ENCODE results near the gene KCTD13. TPM values are rescaled to one million over a fixed set of nuclear protein-coding genes. Genes with fewer than 3 reads are reported as not detected.
"Not testable (repeated sequence)": the region's sequence is repeated elsewhere in the genome, so short reads cannot be mapped to it uniquely, and the experiment has no call there.

KCTD13 gene
- total RNA-seq, 2 experiments from 2014 or later, result 40.0 to 43.8 TPM

DNA sequence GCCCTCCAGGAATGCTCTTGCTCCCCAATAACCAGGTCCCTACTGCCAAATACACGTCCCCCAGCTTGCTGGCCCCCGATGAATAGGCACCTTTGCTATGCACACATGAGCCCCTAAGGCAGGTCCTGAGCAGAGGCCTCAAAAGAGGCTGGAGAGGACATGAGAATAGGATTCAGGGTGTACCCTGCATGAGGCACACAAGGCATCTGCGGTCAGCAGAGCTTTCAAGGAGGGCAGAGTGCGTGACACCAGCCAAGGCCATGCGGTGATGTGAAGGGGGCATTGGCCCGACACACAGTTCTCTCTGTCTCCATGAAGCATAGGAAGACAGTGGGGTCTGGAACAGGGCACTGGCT lies 33.6 kb downstream of the KCTD13 start:
- DNase-seq (no peak), ATAC-seq (ENCODE audit: poor library complexity) (no peak)
- TF ChIP-seq, protein P1, sequence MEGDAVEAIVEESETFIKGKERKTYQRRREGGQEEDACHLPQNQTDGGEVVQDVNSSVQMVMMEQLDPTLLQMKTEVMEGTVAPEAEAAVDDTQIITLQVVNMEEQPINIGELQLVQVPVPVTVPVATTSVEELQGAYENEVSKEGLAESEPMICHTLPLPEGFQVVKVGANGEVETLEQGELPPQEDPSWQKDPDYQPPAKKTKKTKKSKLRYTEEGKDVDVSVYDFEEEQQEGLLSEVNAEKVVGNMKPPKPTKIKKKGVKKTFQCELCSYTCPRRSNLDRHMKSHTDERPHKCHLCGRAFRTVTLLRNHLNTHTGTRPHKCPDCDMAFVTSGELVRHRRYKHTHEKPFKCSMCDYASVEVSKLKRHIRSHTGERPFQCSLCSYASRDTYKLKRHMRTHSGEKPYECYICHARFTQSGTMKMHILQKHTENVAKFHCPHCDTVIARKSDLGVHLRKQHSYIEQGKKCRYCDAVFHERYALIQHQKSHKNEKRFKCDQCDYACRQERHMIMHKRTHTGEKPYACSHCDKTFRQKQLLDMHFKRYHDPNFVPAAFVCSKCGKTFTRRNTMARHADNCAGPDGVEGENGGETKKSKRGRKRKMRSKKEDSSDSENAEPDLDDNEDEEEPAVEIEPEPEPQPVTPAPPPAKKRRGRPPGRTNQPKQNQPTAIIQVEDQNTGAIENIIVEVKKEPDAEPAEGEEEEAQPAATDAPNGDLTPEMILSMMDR (IDR thresholded peaks at IDR 0.05), result no peak
- H3K4me3 Mint-ChIP-seq, result no peak overlapping the region
- H3K36me3 Mint-ChIP-seq (ENCODE audit: low read depth), result no peaks in the 10 kb centered on the region
- Histone ChIP-seq H3K4me1 (ENCODE audit: insufficient read depth, low read length) (no peaks in the 10 kb centered on the region), H3K9me3 (ENCODE audit: control insufficient read depth in 1 of 2, insufficient read depth in 1 of 2, low read length in 2 of 2) (no peaks in the 10 kb centered on the region), H3K4me3 (ENCODE audit: low read length) (no peak overlapping the region), H3K27me3 (ENCODE audit: control insufficient read depth in 1 of 2, insufficient read depth in 2 of 2, low read length in 2 of 2) (peaks cover 6 to 7% of the 10 kb centered on the region in 2 experiments), H3K27ac (ENCODE audit: low read depth in 1 of 2, low read length in 2 of 2) (no peak overlapping the region), H3K36me3 (ENCODE audit: insufficient read depth, low read length) (no peaks in the 10 kb centered on the region)
- H3K27ac Mint-ChIP-seq, result no peak overlapping the region
- CTCF ChIA-PET, result no interaction called here
- POLR2A ChIA-PET, result no interaction called here
- H3K27me3 Mint-ChIP-seq, result peaks cover 17% of the 10 kb centered on the region
- intact Hi-C loops (cut with DNase I, micrococcal nuclease), result no loop called here
- no peaks in the 10 kb centered on the region for H3K4me1 Mint-ChIP-seq (ENCODE audit: low read depth)
- no peaks in the 10 kb centered on the region for H3K9me3 Mint-ChIP-seq

DNA sequence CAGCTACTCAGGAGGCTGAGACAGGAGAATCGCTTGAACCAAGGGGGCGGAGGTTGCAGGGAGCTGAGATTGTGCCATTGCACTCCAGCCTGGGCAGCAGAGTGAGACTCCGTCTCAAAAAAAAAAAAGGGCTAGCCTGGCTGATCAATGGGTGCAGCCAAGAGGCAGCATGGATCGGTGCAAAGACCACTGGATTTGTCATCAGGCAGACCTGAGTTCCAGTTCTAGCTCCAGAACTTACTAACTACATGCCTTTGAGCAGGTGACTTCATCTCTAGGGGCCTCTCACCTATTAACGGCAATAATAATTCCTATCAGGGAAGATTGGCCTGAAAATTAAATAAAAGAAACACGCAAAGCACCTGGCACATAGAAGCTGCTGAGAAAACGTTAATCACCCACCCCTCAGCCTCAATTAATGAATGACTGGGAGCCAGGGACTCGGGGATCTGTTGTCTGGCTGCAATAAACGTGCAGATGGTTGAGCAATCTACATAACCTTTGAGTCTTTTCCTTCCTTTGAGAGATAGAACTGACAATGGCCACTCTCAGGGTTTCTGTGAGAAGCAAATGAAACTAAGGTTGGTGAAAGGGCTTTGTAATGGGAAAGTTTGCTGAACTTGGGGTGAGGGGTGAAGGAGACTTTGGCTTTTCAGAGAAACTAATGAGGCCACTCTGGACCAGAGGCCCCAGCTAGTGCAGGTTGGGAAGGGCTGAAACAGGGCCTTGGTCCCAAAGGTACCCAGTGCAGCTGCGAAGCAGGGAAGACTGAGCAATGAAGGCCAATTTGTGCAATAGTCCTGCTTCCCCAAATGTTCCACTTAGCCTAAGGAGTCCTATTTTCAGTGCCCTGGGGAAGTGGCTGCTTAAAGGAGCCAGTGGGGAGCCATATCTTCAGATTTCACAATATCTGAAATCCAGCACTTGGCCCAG lies 34.2 kb downstream of the KCTD13 start:
- H3K4me1 ChIP-seq (ENCODE audit: insufficient read depth, low read length), result no peaks in the 10 kb centered on the region
- CTCF ChIA-PET, result no interaction called here
- ATAC-seq (ENCODE audit: poor library complexity), result no peak
- no peak overlapping the region for H3K4me3 Mint-ChIP-seq
- peaks cover 0 to under 1% of the 10 kb centered on the region in 2 experiments for H3K27me3 ChIP-seq (ENCODE audit: control insufficient read depth in 1 of 2, insufficient read depth in 2 of 2, low read length in 2 of 2)
- POLR2A ChIA-PET, result no interaction called here
- no peak overlapping the region for H3K4me3 ChIP-seq (ENCODE audit: low read length)
- TF ChIP-seq, protein P1 (IDR thresholded peaks at IDR 0.05), result no peak
- H3K4me1 Mint-ChIP-seq (ENCODE audit: low read depth), result no peaks in the 10 kb centered on the region
- H3K9me3 Mint-ChIP-seq, result no peaks in the 10 kb centered on the region
- H3K36me3 Mint-ChIP-seq (ENCODE audit: low read depth), result no peaks in the 10 kb centered on the region
- peaks cover 13% of the 10 kb centered on the region for H3K27me3 Mint-ChIP-seq
- no peak overlapping the region for H3K27ac ChIP-seq (ENCODE audit: low read depth in 1 of 2, low read length in 2 of 2)
- intact Hi-C loops (cut with DNase I, micrococcal nuclease), result no loop called here
- DNase-seq, result no peak
- H3K27ac Mint-ChIP-seq, result no peak overlapping the region
- no peaks in the 10 kb centered on the region for H3K36me3 ChIP-seq (ENCODE audit: insufficient read depth, low read length)
- H3K9me3 ChIP-seq (ENCODE audit: control insufficient read depth in 1 of 2, insufficient read depth in 1 of 2, low read length in 2 of 2), result no peaks in the 10 kb centered on the region

DNA sequence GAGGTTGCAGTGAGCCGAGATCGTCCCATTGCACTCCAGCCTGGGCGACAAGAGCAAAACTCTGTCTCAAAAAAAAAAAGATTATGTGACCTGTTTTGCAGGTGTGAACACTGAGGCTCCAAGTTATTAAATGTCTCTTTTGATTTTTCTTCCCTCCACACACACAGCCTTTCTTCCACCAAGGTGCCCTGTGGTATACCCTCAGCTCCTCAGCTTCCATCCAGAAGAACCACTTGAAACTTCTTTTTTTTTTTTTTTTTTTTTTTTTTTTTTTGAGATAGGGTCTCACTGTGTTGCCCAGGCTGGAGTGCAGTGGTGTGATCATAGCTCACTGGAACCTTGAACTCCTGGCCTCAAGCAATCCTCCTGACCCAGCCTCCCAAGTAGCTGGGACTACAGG lies 36.7 kb downstream of the KCTD13 start:
- H3K9me3 Mint-ChIP-seq; H3K4me1 ChIP-seq (ENCODE audit: insufficient read depth, low read length); H3K36me3 Mint-ChIP-seq (ENCODE audit: low read depth); CTCF ChIA-PET; H3K4me3 ChIP-seq (ENCODE audit: low read length); H3K4me3 Mint-ChIP-seq; H3K27me3 Mint-ChIP-seq; H3K27ac Mint-ChIP-seq; H3K4me1 Mint-ChIP-seq (ENCODE audit: low read depth); H3K9me3 ChIP-seq (ENCODE audit: control insufficient read depth in 1 of 2, insufficient read depth in 1 of 2, low read length in 2 of 2); H3K36me3 ChIP-seq (ENCODE audit: insufficient read depth, low read length); DNase-seq; H3K27ac ChIP-seq (ENCODE audit: low read depth in 1 of 2, low read length in 2 of 2); POLR2A ChIA-PET; H3K27me3 ChIP-seq (ENCODE audit: control insufficient read depth in 1 of 2, insufficient read depth in 2 of 2, low read length in 2 of 2); ATAC-seq (ENCODE audit: poor library complexity); intact Hi-C loops (cut with DNase I, micrococcal nuclease): not testable (repeated sequence)

DNA sequence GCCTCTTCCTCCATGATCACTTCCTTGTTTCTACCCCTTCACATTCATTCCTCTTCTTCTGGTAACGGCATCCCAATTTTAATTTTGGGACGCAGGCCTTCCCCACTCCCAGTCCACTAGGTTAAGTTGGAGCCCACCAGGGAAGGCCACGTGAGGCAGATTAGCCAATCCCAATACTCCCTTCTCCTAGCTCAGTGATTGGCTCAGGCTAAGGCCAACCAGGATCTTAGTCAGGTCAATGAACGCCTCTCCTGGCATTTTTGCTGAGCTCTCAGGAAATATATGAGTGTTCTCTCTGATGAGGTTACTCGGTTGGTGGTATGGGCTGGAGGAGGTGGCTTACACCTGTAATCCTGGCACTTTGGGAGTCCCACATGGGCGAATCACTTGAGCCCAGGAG lies 42.0 kb downstream of the KCTD13 start:
- ChIA-PET POLR2A (no interaction called here), CTCF (no interaction called here)
- no peak for DNase-seq

More for the DNA sequence above, 42.0 kb downstream of the KCTD13 start:
- Mint-ChIP-seq H3K27me3 (peaks cover 28% of the 10 kb centered on the region), H3K9me3 (no peaks in the 10 kb centered on the region), H3K4me3 (no peak overlapping the region), H3K27ac (no peak overlapping the region), H3K36me3 (ENCODE audit: low read depth) (no peaks in the 10 kb centered on the region), H3K4me1 (ENCODE audit: low read depth) (no peaks in the 10 kb centered on the region)
- Histone ChIP-seq H3K9me3 (ENCODE audit: control insufficient read depth in 1 of 2, insufficient read depth in 1 of 2, low read length in 2 of 2) (peaks cover 0 to 5% of the 10 kb centered on the region in 2 experiments), H3K36me3 (ENCODE audit: insufficient read depth, low read length) (no peaks in the 10 kb centered on the region), H3K27ac (ENCODE audit: low read depth in 1 of 2, low read length in 2 of 2) (no peak overlapping the region), H3K4me1 (ENCODE audit: insufficient read depth, low read length) (no peaks in the 10 kb centered on the region), H3K27me3 (ENCODE audit: control insufficient read depth in 1 of 2, insufficient read depth in 2 of 2, low read length in 2 of 2) (peaks cover 0 to 8% of the 10 kb centered on the region in 2 experiments), H3K4me3 (ENCODE audit: low read length) (no peak overlapping the region)
- intact Hi-C loops (cut with DNase I, micrococcal nuclease), result no loop called here
- TF ChIP-seq, protein P1 (IDR thresholded peaks at IDR 0.05), result no peak
- no peak for ATAC-seq (ENCODE audit: poor library complexity)
